Measurements from ENCODE around the gene NLGN1. TPM values are rescaled to one million over a fixed set of nuclear protein-coding genes. Genes with fewer than 3 reads are reported as not detected.

Gene NLGN1
- total RNA-seq, 1 experiment from 2014 or later = 8.6 TPM

DNA sequence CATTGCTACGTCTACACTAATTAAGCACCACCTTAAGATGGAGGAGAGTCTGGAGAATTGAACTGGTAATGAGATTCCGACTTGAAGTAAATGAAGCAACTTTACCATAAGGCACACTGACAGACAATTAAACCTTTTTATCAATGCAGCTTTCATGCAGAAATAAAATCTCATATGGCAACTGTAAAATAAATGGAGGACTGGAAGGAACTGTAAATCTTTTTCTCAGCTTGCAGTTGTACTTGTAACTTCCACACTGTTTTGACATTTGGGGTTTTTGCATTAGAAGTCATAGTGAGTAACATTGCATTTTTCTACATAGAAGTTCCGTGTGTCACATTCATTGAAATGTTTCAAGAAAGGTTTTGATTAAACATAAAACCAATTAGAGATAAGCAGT, 705.3 kb downstream of the NLGN1 start:
- in situ Hi-C loops (cut with HindIII; ENCODE audit: low pct_unique_long_range_greater_than_20kb, low sequenced_read_pairs) = no loop called here
- no peak for DNase-seq (ENCODE audit: low read depth)

DNA sequence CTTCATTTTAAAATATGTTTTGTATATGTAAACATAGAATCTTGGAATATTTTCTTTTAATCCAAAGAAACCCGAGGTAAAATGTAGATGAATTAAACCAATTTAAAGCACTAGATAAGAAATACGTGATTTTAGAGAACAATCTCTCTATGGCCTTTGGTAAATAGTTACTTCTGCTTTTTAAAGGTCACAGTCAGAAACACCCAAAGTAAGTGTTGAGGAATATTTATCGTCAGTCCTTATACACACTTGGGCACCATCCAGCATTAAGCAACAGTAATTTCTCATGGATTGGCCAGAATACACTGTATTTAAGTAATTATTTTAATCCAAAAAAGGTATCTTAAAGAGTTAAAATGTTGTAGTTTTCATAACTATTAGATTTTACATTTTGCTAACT, 713.2 kb downstream of the NLGN1 start:
- in situ Hi-C loops (cut with HindIII; ENCODE audit: low pct_unique_long_range_greater_than_20kb, low sequenced_read_pairs) = no loop called here
- no peak for DNase-seq (ENCODE audit: low read depth)

GRCh38 chr3:174111776-174112175, 714.2 kb downstream of the NLGN1 start:
- no peak for DNase-seq (ENCODE audit: low read depth)
- in situ Hi-C loops (cut with HindIII; ENCODE audit: low pct_unique_long_range_greater_than_20kb, low sequenced_read_pairs) = no loop called here

DNA sequence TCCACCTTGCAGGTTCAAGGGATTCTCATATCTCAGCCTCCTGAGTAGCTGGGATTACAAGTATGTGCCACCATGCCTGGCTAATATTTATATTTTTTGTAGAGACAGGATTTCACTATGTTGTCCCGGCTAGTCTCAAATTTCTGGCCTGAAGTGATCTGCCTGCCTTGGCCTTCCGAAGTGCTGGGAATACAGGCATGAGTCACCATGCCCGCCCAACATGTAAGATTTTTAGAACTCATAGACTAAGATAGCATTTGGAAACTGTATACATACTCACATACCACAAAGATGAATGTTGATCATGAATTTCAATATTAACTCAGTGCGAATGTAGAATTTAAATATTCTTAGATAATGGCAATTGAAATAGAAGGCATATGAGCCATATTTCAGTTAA, 718.9 kb downstream of the NLGN1 start:
- in situ Hi-C loops (cut with HindIII; ENCODE audit: low pct_unique_long_range_greater_than_20kb, low sequenced_read_pairs) = no loop called here
- DNase-seq (ENCODE audit: low read depth) = no peak

GRCh38 chr3:174120997-174121396, 723.5 kb downstream of the NLGN1 start:
- DNase-seq (ENCODE audit: low read depth) = no peak
- in situ Hi-C loops (cut with HindIII; ENCODE audit: low pct_unique_long_range_greater_than_20kb, low sequenced_read_pairs) = no loop called here

DNA sequence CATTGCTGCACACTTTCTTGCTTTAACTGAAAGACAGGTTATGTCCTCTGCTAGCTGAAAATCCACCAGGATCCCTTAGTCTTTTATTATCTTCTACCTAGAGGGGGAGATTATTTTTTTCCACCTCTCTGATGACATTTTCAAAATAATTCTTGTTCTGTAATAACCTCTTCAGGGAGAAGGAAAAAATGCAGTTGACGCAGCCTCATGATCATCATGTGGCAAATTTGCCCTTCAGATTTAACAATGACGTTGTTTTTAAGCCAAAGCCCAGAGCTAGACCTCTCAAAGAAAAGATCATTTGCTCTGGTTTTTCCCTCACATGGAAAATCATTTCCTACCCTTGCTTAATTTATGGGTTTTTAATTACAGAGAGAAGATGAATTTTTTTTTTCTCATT, 724.9 kb downstream of the NLGN1 start:
- in situ Hi-C loops (cut with HindIII; ENCODE audit: low pct_unique_long_range_greater_than_20kb, low sequenced_read_pairs) = no loop called here
- no peak for DNase-seq (ENCODE audit: low read depth)

- peak; percentile 56 for DNase-seq (ENCODE audit: low read depth)
- in situ Hi-C loops (cut with HindIII; ENCODE audit: low pct_unique_long_range_greater_than_20kb, low sequenced_read_pairs) = no loop called here
Measured at GRCh38 chr3:174125267-174125824, 727.8 kb downstream of the NLGN1 start.

DNA sequence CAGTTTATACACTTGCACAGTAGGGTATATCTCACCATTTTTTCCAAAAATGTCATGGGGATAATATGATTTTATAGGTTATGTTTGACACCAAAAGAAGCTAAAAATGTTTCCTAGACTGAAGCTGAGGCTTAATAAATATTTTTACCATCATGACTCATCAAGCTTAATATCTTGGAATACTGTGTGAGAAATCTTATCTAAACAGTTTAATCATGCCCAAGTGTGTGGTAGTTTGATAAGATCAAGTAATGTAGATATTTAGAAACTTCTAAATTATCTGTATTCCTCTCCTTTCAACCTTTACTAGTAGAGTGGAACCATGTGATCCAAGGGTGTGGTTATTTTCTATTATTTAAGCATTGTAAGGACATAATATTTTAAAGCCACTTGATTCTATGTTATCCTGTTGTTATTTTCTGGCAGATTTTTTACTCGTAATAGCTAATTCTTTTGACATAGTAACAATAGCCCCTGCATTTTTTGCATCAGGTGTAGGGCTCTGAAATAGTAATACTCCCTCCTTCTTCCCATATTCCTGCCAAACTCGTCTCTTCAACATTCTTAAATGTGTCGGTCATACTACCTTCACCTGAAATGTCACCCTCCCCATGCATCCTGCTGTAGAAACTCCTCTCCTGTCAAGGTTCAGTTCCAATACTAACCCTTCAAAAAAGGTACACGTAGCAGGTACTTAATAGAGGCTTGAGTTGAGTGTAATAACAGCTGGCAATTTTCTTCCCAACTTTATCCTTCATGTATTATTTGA, 729.6 kb downstream of the NLGN1 start:
- peak; percentile 4 for DNase-seq (ENCODE audit: low read depth)
- in situ Hi-C loops (cut with HindIII; ENCODE audit: low pct_unique_long_range_greater_than_20kb, low sequenced_read_pairs) = no loop called here

DNA sequence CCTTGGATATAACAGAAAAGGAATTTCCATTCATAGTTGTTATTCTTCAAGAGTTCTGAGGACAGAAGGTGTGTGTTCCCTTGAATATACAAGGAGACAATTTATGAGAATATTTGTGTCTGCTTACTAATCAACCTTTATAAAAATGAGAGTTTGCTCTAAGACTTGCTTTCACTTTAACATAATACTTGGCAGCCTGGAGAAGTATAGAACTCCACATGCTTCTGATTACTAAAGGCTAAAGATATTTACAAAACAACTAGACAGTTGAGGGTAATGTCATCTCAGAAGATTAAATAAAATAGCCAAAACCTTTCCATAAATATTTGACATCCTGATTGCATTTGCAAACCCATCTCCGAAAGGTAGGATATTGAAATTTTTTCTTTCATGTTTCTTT, 734.5 kb downstream of the NLGN1 start:
- in situ Hi-C loops (cut with HindIII; ENCODE audit: low pct_unique_long_range_greater_than_20kb, low sequenced_read_pairs) = no loop called here
- no peak for DNase-seq (ENCODE audit: low read depth)

- DNase-seq (ENCODE audit: low read depth) = no peak
- in situ Hi-C loops (cut with HindIII; ENCODE audit: low pct_unique_long_range_greater_than_20kb, low sequenced_read_pairs) = no loop called here
Measured at GRCh38 chr3:174132421-174133042, 735.0 kb downstream of the NLGN1 start.

DNA sequence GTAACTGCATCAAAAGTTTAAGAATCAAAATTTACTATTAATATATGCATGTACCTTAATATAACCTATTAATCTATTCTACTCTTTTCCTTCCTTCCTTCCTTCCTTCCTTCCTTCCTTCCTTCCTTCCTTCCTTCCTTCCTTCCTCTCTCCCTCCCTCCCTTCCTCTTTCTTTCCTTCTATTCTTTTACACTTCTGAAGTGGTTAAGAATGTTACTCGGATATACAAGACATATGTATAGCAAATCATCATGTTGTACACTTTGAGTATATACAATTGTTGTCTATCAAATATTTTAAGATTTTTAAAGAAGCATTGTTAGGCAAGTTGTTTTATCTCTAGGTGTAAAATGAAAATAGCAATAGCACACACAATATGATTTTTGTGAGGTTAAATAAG, 748.5 kb downstream of the NLGN1 start:
- in situ Hi-C loops (cut with HindIII; ENCODE audit: low pct_unique_long_range_greater_than_20kb, low sequenced_read_pairs) = no loop called here
- DNase-seq (ENCODE audit: low read depth) = no peak

DNA sequence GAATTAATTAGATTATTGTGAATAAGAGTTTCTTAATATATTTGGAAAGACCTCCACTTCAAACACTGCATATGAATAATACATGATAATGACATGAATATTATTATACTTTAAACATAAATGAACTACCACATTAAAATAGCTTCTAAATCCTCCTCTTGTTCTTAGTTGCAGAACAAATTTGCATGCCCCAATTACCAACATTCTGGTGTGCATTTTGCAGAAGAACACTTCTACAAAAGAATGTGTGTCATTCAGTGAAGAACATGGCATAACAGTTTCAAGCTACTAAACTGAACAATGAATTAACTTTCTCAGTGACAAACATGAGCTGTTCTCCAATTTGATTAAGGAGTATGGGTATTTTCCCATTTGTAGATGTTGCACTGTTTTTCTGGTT, 750.3 kb downstream of the NLGN1 start:
- in situ Hi-C loops (cut with HindIII; ENCODE audit: low pct_unique_long_range_greater_than_20kb, low sequenced_read_pairs) = no loop called here
- DNase-seq (ENCODE audit: low read depth) = no peak

DNA sequence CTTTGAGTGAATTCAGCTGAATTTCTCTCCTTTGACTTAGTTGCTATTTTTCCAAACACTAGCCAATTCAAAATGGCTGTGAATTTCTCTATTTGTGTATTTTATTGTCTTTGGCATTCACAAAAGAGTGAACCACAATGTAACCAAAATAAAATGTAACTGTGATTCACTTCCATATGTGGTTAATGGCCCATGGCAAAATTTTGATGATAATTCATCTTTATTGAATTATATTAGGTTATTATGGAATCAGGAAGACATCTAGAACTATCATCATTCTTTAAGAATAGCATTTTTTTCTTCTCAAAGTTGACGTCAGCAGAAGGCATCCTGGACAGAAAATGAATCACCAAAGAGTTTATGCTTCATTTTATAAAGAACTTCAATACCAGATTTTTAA, 756.3 kb downstream of the NLGN1 start:
- in situ Hi-C loops (cut with HindIII; ENCODE audit: low pct_unique_long_range_greater_than_20kb, low sequenced_read_pairs) = no loop called here
- no peak for DNase-seq (ENCODE audit: low read depth)

DNA sequence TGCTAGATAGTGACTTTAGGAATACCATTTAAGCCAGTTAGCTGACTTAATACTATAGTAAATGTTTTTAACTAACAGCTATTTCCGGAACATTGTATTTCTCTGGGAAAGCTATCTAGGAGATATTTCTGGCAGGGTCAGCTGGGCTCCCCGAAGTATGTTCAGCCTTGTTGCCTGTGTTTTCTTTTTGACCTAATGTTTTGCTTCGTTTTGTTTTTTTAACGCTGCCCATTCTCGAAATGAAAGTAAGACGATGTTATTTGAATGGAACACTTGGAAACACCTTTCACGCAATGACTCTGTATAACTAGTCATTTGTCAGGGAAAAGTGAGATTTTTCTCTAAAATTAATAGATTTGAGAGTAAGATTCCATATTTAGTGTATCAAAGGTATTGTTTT, 758.7 kb downstream of the NLGN1 start:
- DNase-seq (ENCODE audit: low read depth) = no peak
- in situ Hi-C loops (cut with HindIII; ENCODE audit: low pct_unique_long_range_greater_than_20kb, low sequenced_read_pairs) = no loop called here

GRCh38 chr3:174158674-174159073, 761.1 kb downstream of the NLGN1 start:
- in situ Hi-C loops (cut with HindIII; ENCODE audit: low pct_unique_long_range_greater_than_20kb, low sequenced_read_pairs) = no loop called here
- no peak for DNase-seq (ENCODE audit: low read depth)

- in situ Hi-C loops (cut with HindIII; ENCODE audit: low pct_unique_long_range_greater_than_20kb, low sequenced_read_pairs) = no loop called here
- DNase-seq (ENCODE audit: low read depth) = no peak
Measured at GRCh38 chr3:174159604-174160003, 762.1 kb downstream of the NLGN1 start.

DNA sequence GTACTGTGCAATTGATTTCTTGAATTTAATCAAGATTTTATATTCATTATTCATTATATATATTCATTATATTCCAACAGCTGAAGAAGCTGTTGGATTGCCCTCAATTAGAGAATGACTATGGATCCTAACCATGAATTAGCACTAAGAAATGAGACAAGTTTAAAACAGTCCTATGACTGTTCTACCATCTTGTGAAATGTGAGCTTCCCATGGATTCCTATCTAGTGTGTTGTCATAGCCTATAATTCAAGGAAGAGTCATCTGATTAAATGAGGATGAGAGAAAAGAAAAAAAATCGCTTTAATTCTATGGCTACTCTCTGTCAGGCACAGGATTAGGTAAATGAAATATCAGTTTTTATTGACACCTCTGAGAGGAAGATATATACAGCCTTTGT, 765.0 kb downstream of the NLGN1 start:
- no peak for DNase-seq (ENCODE audit: low read depth)

GRCh38 chr3:174168026-174168425, 770.5 kb downstream of the NLGN1 start:
- in situ Hi-C loops (cut with HindIII; ENCODE audit: low pct_unique_long_range_greater_than_20kb, low sequenced_read_pairs) = no loop called here
- DNase-seq (ENCODE audit: low read depth) = no peak

More for the DNA sequence above, 765.0 kb downstream of the NLGN1 start:
- in situ Hi-C loops (cut with HindIII; ENCODE audit: low pct_unique_long_range_greater_than_20kb, low sequenced_read_pairs) = no loop called here

DNA sequence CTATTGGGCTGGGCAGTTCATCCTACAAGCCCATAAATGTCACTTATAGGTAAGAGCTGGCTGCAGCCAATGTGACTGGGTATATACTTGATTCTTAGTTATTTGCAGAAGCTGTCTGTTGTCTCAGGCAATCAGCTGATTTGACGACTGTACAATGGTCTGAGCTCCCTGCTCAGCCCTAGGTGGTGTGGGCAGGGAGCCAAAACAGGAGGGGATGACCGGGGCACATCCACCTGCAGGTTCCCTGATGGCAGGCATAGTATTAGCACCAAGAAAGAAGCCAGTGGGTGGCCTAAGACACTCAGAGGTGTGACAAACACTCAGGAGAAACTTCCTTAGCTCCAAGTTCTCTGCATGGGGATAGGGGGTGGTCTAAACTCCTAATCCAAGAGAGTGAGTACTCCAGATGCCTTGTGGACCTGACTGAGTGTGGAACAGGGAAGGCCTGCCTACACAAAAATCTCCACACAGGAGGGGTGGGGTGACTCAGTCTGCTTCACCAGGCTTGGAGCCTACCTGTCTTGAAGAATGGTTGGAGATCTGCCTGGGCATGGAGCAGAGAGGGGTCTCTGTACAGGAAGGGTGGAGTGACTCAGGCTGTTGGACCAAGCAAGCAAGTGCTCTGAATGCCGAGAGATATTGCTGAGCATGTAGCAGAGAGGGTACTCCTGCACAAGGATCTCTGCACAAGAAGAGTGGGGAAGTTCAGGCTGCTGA, 771.2 kb downstream of the NLGN1 start:
- no peak for DNase-seq (ENCODE audit: low read depth)
- in situ Hi-C loops (cut with HindIII; ENCODE audit: low pct_unique_long_range_greater_than_20kb, low sequenced_read_pairs) = no loop called here
